ENCODE data around the gene HAPLN2.

DNA sequence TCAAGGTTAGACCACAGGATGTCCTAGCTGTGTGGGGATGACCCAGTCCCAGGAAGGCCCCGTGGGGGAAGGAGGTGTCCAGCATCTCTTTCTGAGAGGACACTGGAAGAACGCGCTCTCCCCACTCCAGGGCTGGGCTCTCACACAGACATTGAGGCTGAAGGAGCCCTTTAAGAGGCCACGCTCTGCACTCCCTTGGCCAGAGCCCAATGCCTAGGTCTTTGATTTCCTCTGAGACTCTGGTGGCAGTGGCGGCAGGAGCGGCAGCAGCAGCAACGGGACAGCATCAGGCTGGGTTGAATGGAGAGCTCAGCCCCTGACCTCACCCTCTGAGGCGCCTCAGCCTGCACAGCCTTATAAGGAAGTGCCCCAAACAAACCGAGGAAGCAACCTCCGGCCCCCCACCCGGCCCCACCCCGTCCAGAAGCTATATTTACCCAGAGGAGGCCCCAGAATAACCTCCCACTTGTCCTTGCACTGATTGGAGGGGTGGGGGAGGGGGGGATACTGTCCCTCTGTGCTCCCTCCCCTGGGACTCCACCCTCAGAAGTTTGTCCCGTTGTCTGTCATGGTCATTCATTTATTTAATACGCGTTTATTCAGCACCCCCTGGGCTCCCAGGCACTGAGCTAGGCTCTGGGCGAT, 45.7 kb downstream of the HAPLN2 start:
- TF ChIP-seq JUN (CRISPR knock-in tag; IDR thresholded peaks at IDR 0.05) (no peak), NR1H2 (CRISPR knock-in tag; IDR thresholded peaks at IDR 0.05) (no peak), CREB1 (CRISPR knock-in tag; IDR thresholded peaks at IDR 0.05) (no peak), SP1 (CRISPR knock-in tag; conservative IDR thresholded peaks at IDR 0.05) (no peak), ELF4 (CRISPR knock-in tag; IDR thresholded peaks at IDR 0.05; ENCODE audit: low read depth) (no peak), FOXJ3 (CRISPR knock-in tag; IDR thresholded peaks at IDR 0.05; ENCODE audit: borderline replicate concordance) (no peak)
- TF ChIP-seq, protein P1, sequence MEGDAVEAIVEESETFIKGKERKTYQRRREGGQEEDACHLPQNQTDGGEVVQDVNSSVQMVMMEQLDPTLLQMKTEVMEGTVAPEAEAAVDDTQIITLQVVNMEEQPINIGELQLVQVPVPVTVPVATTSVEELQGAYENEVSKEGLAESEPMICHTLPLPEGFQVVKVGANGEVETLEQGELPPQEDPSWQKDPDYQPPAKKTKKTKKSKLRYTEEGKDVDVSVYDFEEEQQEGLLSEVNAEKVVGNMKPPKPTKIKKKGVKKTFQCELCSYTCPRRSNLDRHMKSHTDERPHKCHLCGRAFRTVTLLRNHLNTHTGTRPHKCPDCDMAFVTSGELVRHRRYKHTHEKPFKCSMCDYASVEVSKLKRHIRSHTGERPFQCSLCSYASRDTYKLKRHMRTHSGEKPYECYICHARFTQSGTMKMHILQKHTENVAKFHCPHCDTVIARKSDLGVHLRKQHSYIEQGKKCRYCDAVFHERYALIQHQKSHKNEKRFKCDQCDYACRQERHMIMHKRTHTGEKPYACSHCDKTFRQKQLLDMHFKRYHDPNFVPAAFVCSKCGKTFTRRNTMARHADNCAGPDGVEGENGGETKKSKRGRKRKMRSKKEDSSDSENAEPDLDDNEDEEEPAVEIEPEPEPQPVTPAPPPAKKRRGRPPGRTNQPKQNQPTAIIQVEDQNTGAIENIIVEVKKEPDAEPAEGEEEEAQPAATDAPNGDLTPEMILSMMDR (IDR thresholded peaks at IDR 0.05) = no peak
- TF ChIP-seq, protein P2, sequence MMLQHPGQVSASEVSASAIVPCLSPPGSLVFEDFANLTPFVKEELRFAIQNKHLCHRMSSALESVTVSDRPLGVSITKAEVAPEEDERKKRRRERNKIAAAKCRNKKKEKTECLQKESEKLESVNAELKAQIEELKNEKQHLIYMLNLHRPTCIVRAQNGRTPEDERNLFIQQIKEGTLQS (CRISPR knock-in tag; conservative IDR thresholded peaks at IDR 0.05) = no peak
- TF ChIP-seq, protein P3, sequence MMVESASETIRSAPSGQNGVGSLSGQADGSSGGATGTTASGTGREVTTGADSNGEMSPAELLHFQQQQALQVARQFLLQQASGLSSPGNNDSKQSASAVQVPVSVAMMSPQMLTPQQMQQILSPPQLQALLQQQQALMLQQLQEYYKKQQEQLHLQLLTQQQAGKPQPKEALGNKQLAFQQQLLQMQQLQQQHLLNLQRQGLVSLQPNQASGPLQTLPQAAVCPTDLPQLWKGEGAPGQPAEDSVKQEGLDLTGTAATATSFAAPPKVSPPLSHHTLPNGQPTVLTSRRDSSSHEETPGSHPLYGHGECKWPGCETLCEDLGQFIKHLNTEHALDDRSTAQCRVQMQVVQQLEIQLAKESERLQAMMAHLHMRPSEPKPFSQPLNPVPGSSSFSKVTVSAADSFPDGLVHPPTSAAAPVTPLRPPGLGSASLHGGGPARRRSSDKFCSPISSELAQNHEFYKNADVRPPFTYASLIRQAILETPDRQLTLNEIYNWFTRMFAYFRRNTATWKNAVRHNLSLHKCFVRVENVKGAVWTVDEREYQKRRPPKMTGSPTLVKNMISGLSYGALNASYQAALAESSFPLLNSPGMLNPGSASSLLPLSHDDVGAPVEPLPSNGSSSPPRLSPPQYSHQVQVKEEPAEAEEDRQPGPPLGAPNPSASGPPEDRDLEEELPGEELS (CRISPR knock-in tag; IDR thresholded peaks at IDR 0.05) = no peak
